HG02610 (cell line): ENCODE results near the gene MEF2D.

Experiments used
- ATAC-seq: cut with Tn5 transposase; IDR thresholded peaks from one replicate; pipeline ENCODE4 v1.9.1; 2021; ENCODE audit warnings: mild to moderate bottlenecking, moderate library complexity; ENCODE audit not compliant: unreplicated experiment

Gene MEF2D

DNA sequence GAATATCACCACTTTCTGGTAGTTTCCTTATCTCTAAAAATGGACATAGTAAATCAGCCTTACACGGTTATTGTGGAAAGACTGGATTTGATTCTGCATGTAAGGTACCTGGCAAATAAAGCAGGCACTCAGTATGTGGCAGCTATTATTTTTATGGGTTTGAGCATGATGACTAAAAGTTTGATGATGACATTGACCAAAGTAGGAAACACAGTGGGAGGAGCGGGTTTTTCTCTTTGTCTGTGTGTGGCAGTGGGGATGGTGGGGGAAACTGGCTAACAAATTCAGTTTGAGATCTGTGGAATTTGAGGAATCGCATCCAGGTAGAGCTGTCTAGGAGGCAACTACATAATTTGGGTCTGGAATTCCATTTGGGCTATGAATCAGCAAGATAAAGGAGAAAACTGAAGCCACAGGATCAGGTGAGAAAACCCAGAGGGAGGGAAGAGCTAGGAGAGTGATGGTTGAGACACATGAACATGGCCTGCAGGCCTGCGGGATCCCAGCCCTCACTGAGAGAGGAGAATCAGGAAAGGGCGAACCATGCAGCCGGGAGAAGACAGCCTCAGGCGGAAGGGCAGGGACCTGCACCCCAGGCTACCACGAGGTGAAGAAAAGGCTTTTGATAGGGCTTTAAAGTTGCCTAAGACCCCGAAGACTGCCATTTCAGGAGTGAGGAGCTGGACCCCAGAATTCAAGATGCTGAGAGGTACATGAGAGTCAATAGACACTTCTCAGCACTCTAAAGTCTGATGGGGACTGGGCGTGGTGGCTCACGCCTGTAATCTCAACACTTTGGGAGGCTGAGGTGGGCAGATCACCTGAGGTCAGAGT lies 52.2 kb downstream of the MEF2D start:
- ATAC-seq, result no peak

DNA sequence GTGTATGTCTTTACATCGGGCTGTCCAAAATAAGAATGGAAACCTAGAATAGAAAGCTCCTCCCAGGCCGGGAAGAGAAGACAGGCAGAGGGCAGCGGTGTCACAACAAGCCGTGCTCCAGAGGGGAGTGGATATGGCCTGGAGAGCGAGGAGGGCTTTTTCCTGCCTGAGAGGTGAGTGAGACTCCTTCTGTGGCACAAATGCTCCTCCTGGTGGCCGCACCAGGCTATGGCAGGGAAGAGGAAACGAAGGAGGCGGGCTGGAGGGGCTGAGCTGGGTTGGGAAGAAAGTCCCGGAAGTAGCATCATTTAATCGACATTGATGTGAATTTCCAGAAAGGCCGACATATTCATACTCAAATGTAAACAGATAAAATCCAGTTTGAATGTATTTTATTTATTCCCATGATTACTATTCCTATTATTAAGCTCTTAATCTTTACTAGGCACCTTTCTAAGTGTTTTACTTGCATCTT lies 54.7 kb downstream of the MEF2D start:
- ATAC-seq, result no peak

GRCh38 chr1:156444407-156445001 lies 56.1 kb downstream of the MEF2D start:
- no peak for ATAC-seq

DNA sequence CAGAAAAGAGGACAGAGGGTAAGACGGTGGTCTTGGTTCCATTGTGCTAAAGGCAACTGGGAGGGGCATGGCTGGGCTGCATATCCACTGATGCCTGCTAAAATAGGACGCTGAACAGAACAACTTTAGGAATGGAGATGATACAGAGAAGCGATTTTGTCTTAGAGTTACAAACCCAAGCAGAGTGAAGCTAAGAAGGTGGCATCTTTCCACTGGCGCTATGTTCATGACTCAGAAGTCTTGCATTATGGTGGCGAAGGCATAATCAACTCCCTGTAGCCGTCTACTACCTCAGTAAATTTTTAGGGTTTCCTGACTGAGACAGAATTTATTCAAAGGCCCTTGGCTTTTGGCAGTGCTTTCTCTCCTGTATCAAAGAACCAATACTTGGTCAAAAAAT lies 57.3 kb downstream of the MEF2D start:
- no peak for ATAC-seq

- ATAC-seq, result no peak
Observed at GRCh38 chr1:156440654-156441437, 59.7 kb downstream of the MEF2D start.

DNA sequence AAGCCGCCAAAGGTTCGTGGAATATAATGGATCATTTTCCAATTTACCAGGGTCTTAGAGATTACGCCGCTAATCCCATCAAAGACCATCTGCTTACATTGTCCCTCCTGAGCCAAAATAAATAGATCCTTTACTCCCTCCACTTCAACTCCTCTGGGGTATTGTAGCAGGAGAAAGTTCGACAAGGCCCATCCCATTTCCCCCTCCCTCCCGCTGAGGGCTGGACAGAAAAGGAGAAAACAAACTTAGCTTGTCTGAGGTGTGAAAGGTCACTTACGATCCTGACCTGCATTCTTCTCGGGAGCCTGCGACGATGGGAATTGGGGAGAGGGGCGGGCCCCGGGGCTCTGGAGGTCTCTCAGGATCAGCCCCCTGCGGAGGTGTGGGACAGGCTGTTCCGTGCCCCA lies 60.8 kb downstream of the MEF2D start:
- no peak for ATAC-seq

DNA sequence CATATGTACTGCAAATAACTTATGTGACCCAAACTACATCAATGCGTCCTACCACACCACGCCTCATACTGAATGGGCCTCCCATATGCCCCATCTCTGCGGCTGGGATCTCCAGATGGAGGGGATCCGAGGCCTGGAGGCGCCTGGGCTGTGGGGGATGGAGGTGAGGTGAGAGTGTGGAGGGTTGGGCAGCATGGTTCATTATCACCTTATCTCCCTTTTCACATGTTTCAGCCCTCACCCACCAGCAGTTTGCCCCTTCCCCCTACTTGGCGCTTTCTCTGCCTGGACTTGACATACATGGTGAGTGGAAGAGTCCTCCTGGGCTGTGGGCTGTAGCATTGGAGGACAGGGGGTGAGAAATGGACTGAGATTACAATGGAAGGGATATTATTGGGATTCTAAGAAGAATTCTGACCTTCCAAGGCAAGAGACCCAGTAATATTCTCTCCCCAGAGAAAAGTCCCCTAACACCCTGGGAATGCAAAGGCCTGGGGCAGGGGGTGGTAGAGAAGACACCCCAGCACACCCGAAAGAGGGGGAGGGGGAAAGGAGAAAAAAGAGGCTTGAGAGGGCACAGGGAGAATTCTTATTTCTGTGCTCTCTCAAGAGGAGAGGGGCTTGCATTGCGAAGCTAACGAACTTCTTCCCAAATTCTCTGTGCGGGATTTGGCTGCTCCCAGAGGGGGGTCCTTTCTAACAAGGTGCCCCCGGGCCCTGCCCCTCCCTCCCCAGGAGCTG lies 61.4 kb downstream of the MEF2D start:
- no peak for ATAC-seq

DNA sequence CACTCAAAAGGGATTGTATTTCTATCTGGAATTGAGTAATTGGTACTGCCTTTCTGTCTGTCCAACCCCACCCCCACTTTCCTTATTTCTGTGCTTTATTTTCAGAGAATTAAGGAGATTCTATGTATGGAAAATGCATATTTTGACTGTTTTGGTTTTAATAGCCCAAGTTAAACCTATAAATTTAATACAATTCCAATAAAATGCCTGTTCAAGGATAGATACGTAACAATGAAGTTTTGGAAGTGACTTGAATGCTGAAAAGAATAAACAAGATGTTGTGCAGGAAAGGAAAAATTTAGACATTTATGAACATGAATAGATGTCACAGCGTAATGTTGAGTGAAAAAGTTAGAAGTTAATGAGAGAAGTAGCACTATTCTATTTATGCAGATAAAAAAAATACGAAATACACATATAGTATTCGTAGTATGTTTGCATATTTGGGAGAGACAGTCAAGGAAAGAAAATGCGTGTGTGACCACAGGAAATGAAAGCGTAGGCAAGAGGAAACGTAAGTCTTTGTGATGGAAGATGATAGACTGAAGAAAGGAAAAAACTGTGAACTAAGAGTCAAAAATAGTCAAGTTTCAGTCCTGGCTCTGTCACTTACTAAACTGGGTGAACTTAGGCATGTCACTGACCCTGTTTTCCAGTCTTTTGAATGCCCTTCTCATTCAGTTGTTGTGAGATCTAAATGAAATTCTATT lies 62.1 kb downstream of the MEF2D start:
- no peak for ATAC-seq

DNA sequence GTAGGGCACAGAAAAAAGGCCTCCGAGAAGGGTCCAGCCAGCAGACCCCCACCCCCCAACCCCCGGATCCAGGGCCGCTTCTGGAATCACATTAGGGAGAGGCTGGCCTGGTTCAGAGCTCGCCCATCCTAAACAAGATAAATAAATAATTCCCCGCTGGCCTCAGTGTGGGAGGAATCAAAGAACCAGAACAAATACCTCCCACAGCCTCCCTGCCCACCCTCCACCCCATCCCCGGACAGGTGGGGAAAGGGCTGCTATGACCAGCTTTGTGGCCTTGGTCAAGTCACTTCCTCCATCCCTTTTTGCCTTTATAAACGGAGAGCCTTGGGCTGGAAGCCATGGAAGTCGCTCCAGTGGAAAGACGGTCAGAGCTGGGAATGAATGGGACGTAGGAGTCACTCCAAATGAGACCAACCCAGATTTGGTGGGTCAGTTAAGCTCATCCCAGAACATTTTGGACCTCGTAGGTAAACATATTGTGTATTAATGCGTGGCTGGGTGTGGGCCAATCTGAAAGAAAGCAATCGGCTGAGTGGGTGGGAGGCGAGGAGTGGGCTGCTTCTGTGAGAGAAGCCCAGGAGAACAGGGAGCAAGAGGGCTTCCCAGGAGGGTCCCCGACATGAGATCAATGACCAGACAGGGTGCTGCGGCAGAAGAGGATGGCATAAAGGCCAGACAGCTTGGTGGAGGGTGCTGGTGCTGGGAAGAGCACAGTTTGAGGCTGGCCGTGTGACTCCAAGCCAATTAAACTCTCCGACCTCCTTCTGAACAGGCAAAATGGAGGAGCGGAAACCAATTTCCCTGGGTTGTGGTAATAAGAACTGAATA lies 63.3 kb downstream of the MEF2D start:
- ATAC-seq, result no peak

- ATAC-seq, result no peak
Observed at GRCh38 chr1:156436141-156437036, 64.2 kb downstream of the MEF2D start.

DNA sequence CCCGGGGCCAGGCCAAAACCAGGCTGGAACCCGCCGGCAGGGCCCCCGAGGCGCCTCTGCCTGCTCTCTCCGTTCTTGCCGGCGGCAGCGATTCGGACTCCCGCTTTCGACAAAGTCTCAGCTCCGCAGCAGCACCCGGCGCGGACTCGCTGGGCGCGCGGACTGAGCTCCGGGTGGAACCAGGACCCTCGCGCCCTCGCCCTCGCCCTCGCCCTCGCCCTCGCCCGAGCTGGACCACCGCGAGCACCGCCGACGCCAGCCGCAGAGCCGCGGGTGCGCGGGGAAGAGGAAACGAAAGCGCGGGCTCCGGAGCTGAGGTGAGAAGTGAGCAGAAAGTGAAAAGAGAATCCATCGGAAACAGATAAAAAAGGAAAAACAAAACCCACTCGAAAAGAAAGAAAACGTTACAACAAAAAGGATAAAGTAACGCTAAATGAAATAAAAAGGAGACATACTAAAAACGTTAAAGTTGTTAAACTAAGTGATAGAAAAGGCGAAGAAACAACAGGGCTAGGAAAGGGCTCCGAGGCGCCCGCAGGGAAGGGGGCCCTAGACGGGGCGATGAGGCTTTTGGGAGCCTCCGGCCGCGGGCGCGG lies 64.9 kb downstream of the MEF2D start:
- ATAC-seq, result no peak

DNA sequence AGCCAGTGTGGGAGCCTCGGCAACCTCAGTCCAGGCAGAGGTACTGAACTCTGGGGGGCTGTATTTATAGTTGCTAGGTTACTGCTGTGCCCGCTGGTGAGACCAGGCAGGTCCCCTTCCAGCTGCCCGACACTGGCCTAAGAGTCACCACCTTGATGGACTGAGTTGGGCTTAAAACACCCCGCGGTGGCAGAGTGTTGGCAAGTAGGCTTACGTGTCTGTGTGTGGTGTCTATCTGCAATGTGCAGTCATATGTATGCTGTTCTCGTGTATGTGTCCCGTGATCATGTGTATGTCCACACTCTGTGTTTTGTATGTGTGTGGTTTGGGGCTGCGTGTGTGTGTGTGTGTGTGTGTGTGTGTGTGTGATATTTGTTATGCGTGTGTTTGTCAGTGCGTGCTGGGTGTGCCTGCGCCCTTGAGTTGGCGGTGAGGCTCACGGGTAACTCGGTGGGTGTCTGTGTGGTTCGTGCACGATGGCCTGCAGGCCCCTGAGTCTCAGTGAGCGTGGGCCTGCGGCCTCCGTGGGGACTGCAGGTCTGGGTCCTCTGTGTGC lies 65.5 kb downstream of the MEF2D start:
- ATAC-seq, result no peak

DNA sequence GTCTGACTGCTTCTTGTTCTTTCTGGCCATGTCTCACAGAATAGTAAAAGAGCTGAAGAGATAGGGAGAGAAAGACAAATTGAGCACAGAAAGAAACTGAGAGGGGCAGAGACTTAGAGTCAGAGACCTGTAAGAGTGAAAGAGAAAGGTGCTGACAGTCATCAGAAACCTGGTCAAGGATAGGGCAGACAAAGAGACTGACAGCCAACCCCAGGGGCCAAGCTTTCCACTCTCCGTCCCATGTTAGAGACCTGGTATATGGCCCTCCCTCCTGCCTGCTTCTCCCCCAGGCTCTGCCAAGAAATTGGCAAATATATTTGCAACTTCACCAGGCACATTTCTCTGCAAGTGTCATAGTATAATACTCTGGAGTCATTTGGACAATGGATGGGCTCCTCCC lies 67.0 kb downstream of the MEF2D start:
- ATAC-seq, result no peak

GRCh38 chr1:156433032-156433431 lies 67.5 kb downstream of the MEF2D start:
- ATAC-seq, result no peak

GRCh38 chr1:156432669-156433018 lies 67.9 kb downstream of the MEF2D start:
- no peak for ATAC-seq

DNA sequence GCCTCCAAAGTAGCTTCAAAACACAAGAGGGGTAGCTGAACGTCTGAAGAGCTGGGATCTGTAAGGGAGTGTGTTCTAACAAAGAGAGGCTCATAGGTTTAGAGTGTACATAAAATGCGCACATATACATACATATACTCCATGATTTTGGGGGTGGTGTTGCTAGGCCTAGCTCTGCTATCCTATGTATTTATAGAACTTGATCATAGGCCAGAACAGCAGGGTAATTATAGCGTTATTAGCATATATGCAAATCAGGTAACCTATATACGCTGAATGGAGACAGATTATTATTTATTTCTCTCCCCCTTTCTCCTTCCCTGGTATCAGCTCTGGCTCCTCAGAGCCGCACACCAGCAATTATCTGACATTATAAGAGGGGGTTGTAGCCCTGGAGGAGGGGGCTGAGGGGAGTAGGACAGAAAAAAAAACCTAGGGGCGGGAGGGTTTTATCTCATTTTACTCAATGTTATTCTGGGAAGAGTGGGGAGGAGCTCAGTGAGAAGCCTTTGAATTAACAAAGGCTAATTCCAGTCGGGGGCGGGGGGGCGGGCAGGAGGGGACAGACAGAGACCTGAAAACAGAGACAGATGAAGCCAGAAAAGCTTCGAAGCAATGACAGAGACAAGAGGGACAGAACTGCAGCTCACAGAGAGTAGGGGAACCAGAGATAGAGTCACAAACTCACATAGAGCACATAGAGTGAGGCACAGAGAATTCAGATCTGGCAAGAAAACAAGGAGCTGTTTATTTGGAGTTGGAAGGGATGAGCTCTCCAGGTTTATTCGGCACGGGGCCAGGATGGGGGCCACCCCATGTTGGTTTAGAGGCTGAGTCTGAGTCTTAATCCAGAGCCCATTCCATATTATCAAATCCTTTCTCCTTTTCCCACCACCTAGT lies 68.6 kb downstream of the MEF2D start:
- ATAC-seq, result no peak

DNA sequence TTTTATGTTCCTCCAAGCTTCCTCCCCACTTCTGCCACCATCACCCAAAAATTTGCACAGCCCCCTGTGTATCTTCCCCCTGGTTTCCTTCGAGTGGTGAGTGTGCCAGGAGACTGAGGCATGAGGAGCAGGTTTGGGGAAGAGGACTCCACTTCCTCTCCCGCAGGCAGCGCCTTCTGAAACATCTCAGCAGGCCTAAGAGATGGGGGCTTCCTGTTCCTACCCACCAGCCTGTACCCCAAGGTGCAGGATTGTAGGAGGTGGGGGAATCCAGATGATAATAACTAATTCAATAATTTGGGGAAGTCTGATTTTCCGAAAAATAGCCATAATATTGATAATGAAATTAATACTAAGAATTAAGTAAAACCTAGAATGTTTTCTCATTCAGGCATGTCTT lies 69.2 kb downstream of the MEF2D start:
- ATAC-seq, result no peak
